ENCODE data around the gene HHIPL2. TPM values are rescaled to one million over a fixed set of nuclear protein-coding genes. Genes with fewer than 3 reads are reported as not detected.

The HHIPL2 gene
- total RNA-seq, 4 donors from 2014 or later = 0.32 TPM; not detected in 3

DNA sequence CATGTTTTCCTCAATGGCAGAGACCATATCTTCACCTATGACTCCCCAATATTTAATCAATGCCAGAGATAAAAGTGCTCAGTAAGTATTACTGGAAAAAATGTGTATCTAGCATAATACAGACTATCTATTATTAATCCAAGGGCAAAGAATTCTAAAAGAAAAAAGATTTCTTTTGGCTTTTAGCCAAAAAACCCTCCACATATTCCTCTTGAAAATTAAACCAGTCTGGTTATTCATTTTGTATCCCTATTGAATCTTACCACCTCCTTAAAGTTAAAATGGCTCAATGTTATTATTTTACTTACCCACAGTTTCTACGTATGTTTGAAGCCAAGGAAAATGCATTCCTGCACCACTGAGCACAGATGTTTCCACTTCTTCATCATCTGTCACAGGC lies 40.2 kb upstream of the HHIPL2 start:
- TF ChIP-seq POLR2A (IDR thresholded peaks at IDR 0.05) = no peak
- no peaks in the 10 kb centered on the region for H3K9me3 ChIP-seq
- peaks cover 12% of the 10 kb centered on the region for H3K4me1 ChIP-seq
- 87% methylated on average over 1 of the region's 1 CpG for WGBS
- DNase-seq (ENCODE audit: low spot score in 2 of 2) = no peak
- H3K36me3 ChIP-seq = peaks cover 8% of the 10 kb centered on the region
- H3K4me3 ChIP-seq = no peak overlapping the region
- H3K27me3 ChIP-seq = no peaks in the 10 kb centered on the region
- H3K27ac ChIP-seq = no peak overlapping the region

DNA sequence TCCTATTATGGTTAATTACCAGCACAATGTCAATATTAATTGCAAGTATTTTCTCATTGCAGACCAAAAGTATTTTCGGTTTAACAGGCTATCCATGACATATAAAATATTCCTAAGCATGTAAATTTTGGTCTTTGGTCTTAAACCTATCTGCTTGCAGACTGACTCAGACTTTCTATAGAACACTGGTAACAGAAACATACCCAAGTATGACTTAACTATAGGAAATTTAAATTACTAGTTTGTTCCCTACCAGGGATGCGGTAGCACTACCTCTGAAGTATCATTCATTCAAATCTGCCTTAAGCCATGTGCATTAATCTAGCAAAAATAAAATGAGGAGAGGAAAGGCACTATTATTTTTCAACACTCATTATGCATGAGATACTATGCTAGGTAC lies 38.9 kb upstream of the HHIPL2 start:
- no peak for DNase-seq (ENCODE audit: low spot score in 2 of 2)
- 89% methylated on average over 2 of the region's 2 CpGs for WGBS

DNA sequence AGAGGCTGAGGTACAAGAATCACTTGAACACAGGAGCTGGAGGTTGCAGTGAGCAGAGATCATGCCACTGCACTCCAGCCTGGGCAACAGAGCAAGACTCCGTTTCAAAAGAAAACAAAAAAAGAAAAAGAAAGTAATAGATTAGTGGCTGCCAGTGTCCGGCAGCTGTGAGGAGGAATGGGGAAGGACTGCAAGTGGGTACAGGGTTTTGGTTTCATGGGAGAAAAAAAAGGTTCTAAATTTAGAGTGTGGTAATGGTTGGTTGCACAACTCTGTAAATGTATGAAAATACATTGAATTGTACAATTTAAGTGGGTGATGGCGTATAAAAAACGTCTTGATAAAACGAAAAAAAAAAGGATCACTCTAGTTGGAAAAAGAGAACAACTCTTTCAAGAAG lies 35.2 kb upstream of the HHIPL2 start:
- WGBS = 92% methylated on average over 5 of the region's 5 CpGs
- no peaks in the 10 kb centered on the region for H3K4me1 ChIP-seq
- no peak overlapping the region for H3K4me3 ChIP-seq
- no peak for DNase-seq (ENCODE audit: low spot score in 2 of 2)
- no peaks in the 10 kb centered on the region for H3K27me3 ChIP-seq
- peaks cover 15% of the 10 kb centered on the region for H3K36me3 ChIP-seq
- no peaks in the 10 kb centered on the region for H3K9me3 ChIP-seq
- TF ChIP-seq POLR2AphosphoS5 (IDR thresholded peaks at IDR 0.05) (no peak), POLR2A (IDR thresholded peaks at IDR 0.05) (no peak), EP300 (IDR thresholded peaks at IDR 0.05) (no peak)
- TF ChIP-seq, protein P1, sequence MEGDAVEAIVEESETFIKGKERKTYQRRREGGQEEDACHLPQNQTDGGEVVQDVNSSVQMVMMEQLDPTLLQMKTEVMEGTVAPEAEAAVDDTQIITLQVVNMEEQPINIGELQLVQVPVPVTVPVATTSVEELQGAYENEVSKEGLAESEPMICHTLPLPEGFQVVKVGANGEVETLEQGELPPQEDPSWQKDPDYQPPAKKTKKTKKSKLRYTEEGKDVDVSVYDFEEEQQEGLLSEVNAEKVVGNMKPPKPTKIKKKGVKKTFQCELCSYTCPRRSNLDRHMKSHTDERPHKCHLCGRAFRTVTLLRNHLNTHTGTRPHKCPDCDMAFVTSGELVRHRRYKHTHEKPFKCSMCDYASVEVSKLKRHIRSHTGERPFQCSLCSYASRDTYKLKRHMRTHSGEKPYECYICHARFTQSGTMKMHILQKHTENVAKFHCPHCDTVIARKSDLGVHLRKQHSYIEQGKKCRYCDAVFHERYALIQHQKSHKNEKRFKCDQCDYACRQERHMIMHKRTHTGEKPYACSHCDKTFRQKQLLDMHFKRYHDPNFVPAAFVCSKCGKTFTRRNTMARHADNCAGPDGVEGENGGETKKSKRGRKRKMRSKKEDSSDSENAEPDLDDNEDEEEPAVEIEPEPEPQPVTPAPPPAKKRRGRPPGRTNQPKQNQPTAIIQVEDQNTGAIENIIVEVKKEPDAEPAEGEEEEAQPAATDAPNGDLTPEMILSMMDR (IDR thresholded peaks at IDR 0.05) = no peak
- H3K27ac ChIP-seq = no peak overlapping the region

More for the DNA sequence above, 38.9 kb upstream of the HHIPL2 start:
- Histone ChIP-seq H3K27ac (no peak overlapping the region), H3K4me1 (peaks cover 12% of the 10 kb centered on the region), H3K27me3 (no peaks in the 10 kb centered on the region), H3K9me3 (no peaks in the 10 kb centered on the region), H3K4me3 (no peak overlapping the region), H3K36me3 (peaks cover 12% of the 10 kb centered on the region)
- TF ChIP-seq POLR2A (IDR thresholded peaks at IDR 0.05) = no peak
- TF ChIP-seq, protein P1 (IDR thresholded peaks at IDR 0.05) = no peak
- no peak for TF ChIP-seq EP300 (IDR thresholded peaks at IDR 0.05)
- no peak for TF ChIP-seq POLR2AphosphoS5 (IDR thresholded peaks at IDR 0.05)

DNA sequence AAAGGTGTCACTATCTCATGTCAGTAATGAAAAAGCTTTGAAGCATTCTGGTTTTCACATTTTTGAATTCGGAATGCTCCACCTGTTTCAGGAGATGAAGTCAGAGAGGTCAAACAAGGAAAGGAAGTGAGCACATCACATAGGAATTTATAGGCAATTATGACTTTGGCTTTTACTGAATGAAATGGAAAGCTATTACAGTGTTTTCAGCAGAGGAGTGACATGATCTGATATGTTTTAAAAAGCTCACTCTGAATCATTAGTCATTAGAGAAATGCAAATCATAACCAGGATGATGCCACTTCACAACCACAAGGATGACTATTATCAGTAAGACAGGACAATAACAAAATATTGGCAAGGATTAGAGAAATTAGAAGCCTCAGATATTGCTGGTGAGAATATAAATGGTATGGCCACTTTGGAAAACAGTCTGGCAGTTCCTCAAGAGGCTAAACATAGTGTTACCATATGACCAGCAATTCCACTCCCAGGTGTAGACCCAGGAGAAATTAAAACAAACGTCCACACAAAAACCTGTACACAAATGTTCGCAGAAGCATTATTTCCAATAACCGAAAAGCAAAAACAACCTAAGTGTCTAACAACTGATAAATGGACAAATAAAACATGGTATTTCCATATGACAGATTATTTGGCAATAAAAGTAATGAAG lies 34.3 kb upstream of the HHIPL2 start:
- Histone ChIP-seq H3K4me3 (no peak overlapping the region), H3K27me3 (no peaks in the 10 kb centered on the region), H3K27ac (no peak overlapping the region), H3K4me1 (no peaks in the 10 kb centered on the region), H3K36me3 (peaks cover 11% of the 10 kb centered on the region), H3K9me3 (no peaks in the 10 kb centered on the region)
- 78% methylated on average over 4 of the region's 4 CpGs for WGBS
- no peak for TF ChIP-seq POLR2A (IDR thresholded peaks at IDR 0.05)
- DNase-seq (ENCODE audit: low spot score in 2 of 2) = no peak

DNA sequence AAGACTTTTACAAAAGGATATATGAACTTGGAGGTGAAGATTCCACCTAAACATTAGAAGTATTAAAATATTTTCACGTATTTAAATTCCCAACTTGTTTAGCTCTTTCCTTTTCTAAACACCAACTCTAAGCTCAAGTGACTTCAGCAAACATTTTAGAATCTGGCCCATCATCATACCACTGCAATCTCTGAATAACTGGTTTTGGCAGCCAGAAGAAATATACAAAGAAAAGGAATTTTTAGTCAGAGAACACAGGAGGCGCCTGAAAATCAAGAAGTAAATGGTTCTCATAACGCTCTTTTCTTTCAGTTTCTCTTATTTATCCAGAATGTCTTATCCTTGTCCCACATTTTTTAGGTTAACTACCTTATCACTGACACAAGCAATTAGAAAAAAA lies 31.4 kb upstream of the HHIPL2 start:
- TF ChIP-seq EP300 (IDR thresholded peaks at IDR 0.05) (no peak), POLR2AphosphoS5 (IDR thresholded peaks at IDR 0.05) (no peak), POLR2A (IDR thresholded peaks at IDR 0.05) (no peak)
- TF ChIP-seq, protein P1 (IDR thresholded peaks at IDR 0.05) = no peak
- 96% methylated on average over 3 of the region's 3 CpGs for WGBS
- Histone ChIP-seq H3K9me3 (no peaks in the 10 kb centered on the region), H3K27ac (no peak overlapping the region), H3K36me3 (peaks cover 17% of the 10 kb centered on the region), H3K4me1 (no peaks in the 10 kb centered on the region), H3K27me3 (no peaks in the 10 kb centered on the region), H3K4me3 (no peak overlapping the region)
- DNase-seq (ENCODE audit: low spot score in 2 of 2) = no peak

DNA sequence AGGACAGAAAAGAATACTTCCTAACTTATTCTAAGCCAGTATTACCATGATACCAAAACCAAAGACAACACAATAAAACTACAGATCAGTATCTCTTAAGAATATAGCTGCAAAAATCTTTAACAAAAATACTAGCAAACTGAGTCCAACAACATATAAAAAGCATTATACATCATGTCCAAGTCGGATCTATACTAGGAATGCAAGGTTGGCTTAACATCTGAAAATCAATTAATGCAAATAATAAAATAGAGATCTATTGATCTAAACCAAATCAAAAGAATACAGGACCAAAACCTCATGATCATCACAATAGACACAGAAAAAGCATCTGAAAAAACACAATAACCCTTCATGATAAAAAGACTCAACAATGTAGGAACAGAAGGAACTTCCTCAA lies 22.9 kb upstream of the HHIPL2 start:
- no peak for DNase-seq (ENCODE audit: low spot score in 2 of 2)
- no peak overlapping the region for H3K27ac ChIP-seq
- H3K4me3 ChIP-seq = no peak overlapping the region
- TF ChIP-seq, protein P1 (IDR thresholded peaks at IDR 0.05) = no peak
- TF ChIP-seq EP300 (IDR thresholded peaks at IDR 0.05) = no peak
- TF ChIP-seq POLR2A (IDR thresholded peaks at IDR 0.05) = no peak
- no peak for TF ChIP-seq POLR2AphosphoS5 (IDR thresholded peaks at IDR 0.05)
- no peaks in the 10 kb centered on the region for H3K27me3 ChIP-seq
- H3K9me3 ChIP-seq = no peaks in the 10 kb centered on the region
- H3K4me1 ChIP-seq = no peaks in the 10 kb centered on the region
- 93% methylated on average over 1 of the region's 1 CpG for WGBS
- H3K36me3 ChIP-seq = peaks cover 17% of the 10 kb centered on the region

All from suprapubic skin (tissue), 4 donors.